ENCODE data around the gene CABLES1.

Gene CABLES1

DNA sequence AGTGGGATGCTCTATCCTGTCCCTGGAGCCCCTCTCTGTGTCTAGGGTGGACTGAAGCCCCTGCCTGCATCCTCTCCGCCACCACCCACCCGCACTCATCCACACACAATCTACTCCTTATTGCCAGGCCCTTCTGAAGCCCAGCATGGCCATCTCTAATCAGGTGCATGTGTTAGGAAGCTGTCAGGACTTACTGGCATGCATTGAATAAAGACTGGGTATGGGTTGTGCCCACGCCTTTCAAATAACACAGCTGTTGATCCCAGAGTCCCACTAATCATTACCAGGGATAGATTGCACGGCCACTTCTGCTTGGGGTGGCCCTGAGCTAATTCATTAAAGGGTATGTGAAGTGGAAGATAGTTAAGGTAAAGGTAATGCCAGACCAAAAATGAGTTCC, 88.4 kb downstream of the CABLES1 start:
- DNase-seq (ENCODE audit: low spot score), result no peak

DNA sequence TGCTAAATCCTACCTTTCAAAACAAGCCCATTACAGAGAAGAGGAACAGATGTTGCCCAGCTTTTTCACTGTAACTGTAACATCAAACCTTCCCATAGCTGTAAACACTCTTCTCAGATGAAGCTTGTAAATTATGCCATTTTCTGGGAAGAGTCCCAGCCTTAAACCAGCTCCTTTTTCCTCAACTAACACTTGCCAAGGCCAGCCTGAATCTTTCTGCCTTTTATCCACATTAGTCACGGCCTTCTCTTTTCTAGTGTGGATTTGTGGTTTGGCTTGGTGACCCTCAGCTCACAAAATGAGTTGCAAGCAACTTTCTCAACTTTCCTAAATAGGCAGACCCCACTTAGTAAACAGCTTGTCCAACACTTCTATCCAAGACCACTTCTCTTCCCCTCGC, 90.2 kb downstream of the CABLES1 start:
- DNase-seq (ENCODE audit: low spot score), result no peak

DNA sequence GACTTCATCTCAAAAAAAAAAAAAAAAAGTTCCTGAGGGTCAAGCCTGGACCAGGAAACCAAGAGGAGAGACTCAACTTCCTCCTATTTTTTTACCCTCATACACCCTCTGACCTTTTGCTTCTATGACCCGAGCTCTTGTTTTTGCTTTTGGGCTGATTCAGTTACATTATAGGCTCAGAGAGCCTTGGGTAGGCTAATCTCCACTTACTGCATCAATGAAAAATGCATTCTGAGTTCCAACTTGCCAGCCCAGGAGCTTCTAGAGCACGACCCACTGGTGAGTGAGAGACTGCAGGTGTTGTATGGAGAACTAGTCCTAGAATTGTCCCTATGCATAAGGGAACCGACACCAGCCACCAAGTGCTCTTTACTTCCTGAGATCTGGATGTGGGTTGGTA, 91.1 kb downstream of the CABLES1 start:
- no peak for DNase-seq (ENCODE audit: low spot score)

DNA sequence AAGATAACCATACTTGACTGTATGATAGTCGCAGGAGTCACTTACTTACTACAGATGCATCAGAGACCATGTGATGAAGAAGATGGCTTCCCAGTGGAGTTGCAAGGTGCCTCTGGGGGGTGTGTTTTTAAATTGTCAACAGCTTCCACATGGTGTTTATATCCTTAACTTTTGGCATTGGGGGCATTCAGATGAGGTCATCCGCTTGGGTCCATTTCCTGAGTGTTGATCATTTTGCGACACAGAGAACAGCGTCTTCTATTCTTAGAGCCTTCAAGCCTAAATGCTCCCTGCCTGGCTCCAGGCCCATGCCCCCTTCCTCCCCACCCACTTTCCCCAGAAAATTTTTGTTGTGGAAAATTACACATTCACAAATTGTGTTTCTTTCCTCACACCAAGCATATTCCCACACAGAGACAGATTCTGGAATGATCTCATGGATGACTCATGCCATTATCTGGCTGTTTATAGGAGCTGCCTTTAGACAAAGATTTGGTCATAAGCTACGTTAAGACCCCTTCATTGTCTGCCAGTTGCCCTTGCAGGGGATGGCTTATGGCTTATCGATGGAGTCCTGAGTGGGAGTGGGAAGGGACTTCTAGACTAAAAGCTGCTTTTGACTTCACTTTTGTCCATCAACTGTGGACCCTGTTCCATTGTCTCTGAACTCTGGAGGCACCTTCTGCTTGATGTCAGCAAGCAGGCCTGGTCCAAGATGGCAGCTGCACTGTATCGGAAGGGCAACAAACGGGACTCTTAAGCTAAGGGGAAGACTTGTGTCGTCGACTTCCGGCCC, 91.8 kb downstream of the CABLES1 start:
- DNase-seq (ENCODE audit: low spot score), result no peak

DNA sequence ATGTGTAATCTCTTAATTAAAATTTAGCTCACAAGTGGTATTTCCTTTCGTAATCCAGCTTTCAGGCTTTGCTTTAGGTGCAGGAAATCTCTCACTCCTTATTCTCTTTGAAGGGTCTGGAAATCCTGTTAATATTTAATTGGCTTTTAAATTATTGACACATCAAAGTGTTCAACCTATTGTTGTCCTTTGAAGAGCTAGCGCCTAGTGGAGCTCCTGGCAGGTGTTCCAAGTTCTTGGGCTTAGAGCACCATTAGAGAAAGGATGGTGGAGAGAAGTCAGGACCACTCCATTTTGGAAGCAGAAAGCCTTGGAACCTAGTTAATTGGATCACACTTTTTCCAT, 92.4 kb downstream of the CABLES1 start:
- DNase-seq (ENCODE audit: low spot score), result no peak

DNA sequence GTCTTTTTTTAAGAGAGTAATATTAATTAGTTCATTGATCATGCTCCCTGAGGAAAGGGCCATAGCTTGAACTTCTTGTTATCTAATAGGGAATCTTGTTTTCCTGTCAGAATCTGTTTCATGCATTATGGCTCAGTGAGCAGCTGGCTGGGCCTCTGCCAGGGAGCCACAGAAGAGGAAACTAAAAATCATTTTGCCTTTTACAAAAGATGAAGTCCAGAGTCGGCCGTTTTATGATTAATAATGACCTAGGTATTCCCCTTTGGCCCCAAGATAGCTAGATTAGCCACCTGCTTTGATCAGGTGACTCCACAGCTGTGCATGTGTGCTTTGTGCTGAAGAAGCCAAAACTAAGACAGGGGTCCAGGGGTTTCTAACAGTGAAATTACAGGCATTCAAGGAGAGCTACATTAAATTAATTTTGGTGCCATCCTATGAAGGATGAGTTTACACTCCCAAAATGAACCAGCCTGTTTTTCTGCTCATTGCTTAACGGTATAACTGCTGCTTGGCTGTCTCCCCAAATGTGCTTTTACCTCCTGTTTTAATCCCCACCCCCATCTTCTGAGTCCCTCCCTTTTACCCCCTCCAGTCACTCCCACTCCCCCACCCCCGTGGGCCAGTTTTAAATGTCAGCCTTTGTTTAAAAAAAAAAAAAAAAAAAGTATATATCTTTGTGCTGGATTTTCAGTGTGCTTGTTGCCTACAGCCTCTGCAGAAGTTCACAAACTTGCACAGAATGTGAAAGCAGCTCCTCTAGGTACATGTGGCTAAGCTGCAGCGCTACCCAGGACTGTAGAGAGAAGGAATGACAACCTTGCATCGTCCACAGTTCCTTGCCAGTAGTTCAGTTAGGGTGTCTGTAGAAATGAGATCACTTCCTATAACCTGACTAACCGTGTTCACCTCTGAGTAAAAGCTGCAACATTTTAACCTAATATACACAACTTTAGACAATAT, 93.1 kb downstream of the CABLES1 start:
- DNase-seq (ENCODE audit: low spot score), result no peak

DNA sequence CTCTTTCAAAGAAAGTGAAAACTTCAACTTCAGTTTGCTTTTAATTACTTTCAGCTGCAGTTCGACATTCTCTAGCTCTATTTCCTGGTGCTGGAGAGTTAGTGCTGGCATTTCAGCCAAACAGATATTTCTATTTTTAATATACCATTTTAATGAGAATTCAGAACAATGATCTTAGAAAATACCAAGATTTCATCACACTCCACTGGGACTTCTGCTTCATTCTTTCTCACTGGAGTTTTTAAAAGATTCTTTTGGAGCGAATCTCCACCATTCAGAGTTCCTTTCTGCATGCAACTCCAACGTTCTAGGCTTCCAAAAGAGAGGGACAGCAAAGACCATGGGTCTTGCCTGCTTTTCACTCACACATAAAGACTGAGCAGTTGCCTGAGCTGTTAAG, 94.2 kb downstream of the CABLES1 start:
- no peak for DNase-seq (ENCODE audit: low spot score)

DNA sequence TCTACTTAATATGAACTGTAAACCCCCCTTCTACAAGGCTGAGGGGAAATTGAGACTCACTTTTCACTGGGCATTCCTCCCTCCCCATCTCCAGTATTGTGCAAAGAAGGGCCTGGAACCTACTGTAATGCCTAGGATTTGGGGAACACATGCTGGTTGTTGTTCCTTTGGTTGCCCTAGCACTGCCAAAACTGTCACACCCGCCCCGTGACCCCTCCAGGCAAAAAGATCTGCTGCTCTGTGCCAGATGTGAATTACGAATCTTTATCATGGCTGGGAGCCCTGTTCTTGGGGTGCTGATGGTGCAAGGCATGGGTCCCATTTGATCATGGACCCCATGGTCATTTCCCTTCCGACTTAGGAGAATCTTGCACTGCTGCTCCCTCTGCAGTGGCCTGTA, 95.4 kb downstream of the CABLES1 start:
- no peak for DNase-seq (ENCODE audit: low spot score)

DNA sequence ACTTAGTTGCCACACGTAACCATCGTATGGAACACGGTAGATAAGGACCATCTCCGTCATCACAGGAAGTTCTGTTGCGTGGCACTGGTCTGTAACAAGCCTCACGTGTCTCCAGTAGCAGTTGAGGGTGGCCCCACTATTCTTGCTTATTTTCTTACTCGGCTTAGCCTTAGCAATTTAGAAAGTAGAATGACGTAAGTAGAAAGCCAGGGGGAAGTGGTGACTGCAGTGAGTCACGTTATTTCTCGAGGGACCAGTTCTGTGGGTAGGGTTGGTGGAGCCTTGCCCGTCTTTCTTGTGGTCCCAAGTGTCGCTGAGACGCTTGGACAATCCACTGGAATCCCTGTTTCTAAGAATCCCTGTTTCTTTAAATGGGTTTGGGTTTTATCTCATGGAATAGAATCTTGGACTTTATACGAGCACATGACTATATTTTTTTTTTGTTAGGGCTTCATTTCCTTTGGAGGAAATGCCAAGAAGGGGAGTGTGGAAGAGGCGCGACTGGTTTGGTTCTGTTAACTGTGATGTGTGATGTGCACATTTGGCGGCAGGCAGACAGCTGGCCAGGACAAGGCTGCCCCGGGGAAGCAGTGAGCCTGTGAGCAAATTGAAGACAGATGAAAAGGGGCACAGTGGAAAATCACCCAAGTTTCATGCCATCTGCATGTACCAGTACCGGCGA, 96.2 kb downstream of the CABLES1 start:
- no peak for DNase-seq (ENCODE audit: low spot score)

DNA sequence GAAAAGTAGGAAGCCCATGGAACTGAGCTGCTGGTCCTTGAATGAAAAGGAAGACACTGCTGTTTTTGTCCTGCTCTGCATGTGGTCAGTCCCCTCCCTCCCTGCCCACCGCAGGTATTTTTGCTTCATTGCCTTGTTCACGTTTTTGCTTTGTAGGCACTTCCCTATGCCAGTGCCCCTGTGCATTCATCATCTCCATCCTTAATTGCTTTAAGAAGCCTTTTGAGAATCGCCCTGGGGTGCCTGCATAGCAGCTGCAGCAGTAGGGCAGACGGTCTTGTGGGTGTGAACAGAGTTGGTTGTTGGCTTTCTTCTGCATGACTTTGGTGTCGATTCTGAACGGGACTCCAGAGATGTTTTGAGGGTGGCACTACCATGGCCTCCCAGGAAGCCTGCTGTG, 97.0 kb downstream of the CABLES1 start:
- no peak for DNase-seq (ENCODE audit: low spot score)

DNA sequence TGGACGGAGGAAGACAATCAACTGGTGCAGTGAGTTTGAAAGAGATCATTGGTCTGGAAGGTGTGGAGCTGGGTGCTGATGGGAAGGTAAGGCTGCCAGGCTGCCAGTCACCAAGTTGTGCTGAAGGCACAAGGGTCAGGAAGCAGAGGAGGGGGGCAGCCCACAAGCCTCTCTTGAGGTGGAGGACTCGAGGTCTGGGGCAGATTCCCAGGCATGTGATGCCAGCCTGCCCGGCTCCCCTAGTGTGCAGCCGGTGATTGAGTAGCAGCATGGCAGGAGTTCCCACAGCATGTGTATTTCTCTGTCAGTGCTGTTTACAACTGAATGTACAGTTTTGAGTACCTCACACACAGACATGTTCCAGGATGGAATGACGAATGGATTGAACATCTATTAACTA, 99.3 kb downstream of the CABLES1 start:
- no peak for DNase-seq (ENCODE audit: low spot score)

DNA sequence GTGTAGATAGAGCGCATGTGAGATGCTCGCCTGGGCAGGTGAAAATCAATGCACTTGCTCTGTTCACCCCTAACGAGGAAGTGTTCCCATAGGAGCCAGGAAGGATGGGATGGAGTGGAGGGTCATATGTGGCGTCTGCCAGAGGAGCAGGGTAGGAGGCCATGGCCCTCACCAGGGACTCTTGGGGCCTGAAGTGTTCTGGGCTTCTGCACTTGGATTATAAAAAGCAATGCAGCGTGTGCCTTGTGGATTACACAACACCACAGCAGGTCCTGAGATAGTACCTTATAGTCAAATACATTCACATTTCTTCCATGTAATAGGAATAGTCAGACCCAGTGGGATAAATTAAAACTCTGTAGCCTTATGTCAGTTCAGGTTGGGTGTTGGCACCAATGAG, 100.1 kb downstream of the CABLES1 start:
- DNase-seq (ENCODE audit: low spot score), result no peak

DNA sequence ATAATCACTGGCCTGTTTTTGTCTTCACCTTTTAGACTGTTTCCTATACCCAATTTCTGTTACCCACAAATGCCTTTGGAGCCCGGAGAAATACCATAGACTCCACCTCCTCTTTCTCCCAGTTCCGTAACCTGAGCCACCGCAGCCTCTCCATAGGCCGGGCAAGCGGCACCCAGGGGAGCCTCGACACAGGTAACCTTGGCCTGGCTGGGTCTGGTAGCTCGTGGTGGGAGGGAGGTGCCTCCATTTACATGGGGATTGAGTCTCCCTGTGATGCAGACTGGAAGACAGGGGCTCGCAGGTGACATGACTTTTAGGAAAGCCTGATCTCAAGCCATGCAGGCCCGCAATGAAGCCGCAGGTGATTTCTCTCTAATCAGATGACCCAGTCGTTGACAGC, 100.6 kb downstream of the CABLES1 start:
- DNase-seq (ENCODE audit: low spot score), result no peak

DNA sequence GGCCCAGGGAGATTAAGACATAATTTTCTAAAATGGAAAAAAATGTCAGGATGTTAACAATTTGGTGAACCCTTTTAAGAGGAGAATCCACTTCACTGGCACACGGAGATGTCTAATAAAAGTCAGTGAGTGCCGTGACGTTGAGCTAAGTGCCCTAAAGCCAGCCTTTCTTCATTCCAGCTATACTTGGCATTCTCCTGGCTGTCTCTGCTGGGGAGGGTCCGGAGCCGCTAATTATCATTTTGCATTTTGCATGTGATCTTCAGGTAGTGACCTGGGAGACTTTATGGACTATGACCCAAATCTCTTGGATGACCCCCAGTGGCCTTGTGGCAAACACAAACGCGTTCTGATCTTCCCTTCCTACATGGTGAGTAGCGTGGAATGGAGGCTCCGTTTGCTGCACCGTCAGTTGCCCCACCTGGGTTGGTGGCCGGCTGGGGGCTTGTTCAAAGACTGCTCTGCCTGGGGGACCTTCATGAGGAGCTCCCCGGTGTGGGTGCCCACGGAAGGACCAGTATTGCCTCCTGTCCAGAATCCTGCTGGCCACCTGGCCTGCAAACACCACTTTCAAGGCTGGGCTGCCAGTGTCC, 101.7 kb downstream of the CABLES1 start:
- DNase-seq (ENCODE audit: low spot score), result no peak

DNA sequence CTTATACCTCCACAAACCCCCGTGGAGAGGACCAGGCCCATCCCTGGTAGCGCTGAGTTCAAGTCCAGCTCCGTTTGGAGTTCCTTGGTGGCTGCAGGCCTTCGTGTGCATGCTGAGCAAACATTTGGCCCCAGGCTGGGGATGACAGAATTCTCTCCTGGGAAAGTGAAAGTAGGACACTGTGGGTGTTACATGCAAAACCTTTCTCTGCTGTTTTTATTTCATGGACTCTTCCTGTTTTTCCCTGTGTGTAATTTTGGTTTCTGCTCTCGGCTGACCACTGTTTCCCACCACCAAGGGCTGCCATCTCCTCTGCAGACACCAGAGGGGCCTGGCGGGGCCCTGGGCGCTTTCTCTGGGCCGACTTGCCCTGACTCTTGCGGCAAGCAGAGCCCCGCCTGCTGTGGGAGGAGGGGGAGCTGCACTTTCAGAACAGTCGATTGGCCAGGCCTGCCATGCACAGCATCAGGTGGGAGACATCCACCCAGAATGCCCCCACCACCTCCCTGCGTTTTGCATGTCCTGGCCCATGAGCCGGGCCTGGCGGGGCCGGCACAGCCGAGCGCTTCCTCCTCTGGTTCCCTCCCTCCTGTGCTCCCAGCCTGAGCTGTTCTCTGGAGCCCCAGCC, 102.4 kb downstream of the CABLES1 start:
- peak; percentile 32 for DNase-seq (ENCODE audit: low spot score)

DNA sequence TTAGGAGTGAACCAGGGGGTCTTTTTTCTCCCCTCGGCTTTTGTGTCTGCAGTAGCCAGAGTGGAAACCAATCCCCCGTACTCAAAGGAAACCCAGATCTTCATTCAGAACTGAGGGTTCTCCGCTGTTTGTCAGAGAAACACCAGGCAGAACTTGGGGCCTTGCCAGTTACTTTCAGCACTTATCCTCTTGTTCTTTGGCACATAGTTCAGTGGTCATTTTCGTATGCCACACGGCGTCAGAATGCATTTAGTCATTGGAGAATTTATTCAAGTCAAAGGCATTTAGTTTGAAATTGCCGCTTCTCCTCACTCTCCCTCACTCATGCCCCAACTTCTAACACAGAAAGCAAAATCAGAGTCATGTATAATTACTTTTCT, 102.9 kb downstream of the CABLES1 start:
- DNase-seq (ENCODE audit: low spot score), result no peak

DNA sequence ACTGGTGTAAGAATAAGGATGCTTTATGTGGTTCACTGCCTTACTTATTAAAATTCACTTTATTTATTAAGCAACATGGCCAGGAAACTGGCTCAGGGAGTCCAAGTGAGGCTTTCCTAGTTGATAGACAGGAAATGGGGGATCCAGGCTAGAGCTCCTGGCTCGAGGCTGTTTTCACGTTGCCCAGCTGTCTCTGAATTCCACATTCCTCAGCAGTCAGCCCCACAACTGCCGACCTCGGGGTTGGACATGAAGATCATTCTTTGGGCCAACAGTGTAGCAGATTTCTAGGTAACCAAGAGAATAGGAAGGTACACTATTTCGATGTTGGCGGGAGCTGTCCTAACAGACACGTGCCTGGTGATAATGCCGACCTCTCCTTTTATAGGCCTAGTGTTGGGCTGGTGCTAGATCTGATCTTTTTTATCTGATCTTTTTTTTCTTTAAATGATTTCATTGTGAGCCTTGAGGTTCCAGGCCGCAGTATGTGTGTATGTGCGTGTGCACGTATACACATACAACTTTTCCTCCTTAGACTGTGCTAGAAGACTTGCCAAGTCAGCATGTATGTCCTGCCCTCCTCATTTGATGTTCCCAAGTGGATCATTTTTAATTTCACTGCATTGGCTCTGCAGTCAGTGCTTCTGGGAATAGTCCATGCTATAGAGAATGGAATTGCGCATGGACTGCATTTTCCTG, 103.5 kb downstream of the CABLES1 start:
- no peak for DNase-seq (ENCODE audit: low spot score)

DNA sequence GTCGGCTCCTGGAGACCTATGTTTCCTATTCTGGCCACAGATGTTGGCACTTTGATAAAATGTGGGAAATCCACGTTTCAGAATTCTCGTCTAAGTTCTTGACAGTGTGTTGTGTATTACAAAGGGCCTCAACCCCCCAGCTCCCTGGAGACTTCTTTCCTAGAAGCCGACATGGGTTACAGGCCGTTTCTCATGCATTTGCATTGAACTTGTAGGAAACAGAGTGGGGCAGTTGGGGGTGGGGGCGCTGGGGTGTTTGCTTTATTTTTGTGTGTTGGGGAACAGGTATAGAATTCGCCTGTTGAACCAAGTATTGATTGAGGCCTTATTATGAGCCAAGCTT, 104.0 kb downstream of the CABLES1 start:
- DNase-seq (ENCODE audit: low spot score), result no peak

DNA sequence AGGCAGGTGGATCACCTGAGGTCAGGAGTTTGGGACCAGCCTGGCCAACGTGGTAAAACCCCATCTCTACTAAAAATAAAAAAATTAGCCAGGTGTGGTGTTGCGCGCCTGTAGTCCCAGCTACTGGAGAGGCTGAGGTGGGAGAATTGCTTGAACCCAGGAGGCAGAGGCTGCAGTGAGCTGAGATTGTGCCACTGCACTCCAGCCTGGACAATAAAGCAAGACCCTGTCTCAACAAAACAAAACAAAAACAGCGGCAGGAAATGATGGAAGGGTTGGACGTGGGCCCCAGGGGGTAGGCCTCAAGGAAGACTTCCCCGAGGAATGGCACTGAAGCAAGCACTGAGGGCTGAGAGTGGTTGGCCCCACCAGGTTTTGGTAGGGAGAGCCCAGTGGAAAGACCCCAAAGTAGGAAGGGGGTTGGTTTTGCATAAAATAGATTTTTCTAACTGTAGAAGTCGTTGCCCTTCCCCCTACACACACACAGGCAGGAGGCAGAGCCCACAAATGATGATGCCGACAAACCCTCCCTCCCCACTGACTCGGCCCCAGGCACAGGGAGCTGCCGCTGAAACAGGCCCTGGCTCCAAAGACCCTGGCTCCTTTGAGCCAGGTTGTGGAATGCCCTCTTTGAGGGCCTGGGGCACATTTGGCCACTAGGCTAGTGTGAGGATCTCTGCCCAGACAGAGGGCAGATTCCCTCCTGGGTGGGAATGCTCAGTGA, 104.8 kb downstream of the CABLES1 start:
- no peak for DNase-seq (ENCODE audit: low spot score)

DNA sequence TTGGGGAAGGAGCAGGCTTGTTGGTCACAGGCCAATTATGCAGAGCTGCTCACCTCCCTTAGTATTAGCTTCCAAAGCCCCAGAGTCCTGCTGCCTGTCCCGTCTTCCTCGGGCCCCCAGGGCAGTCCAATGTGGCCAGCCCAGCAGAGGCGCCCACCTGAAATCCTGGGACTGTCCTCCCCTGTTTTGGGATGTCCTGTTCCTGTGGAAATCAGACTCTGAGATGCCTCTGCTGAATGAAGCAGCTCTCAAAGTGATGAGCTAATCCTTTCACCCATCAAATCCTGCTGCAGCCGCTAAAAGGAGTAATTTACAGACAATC, 105.3 kb downstream of the CABLES1 start:
- DNase-seq (ENCODE audit: low spot score), result no peak
